ENCODE results near the gene SPAG8. TPM values are rescaled to one million over a fixed set of nuclear protein-coding genes. Genes with fewer than 3 reads are reported as not detected.
A peak's percentile ranks its signal among the peaks of the same experiment; 100 is the strongest.

SPAG8 gene
- polyA plus RNA-seq, 2 of the 4 experiments (the other 2 are of a cell fraction), result 0.31 to 0.45 TPM

DNA sequence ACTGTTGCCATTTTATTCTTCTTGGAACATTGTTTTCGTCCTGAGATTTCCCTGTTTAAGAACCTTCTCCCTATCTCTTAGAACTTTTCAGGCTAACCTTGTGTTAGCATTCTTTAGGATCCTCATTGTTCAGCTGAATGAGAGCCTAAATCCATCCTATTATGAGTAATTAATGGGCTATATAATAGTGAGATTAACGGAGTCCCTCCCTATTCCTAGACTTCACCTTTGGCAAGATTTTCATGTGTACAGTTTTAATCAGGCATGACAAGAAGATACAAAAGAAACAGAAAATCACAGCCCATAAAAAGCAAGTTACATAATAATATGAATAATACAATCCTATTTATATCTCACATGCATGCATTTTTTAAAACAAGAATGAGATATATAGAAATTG is 48.9 kb downstream of the SPAG8 start:
- no peak for TF ChIP-seq CHD2 (IDR thresholded peaks at IDR 0.05; ENCODE audit: low read length, partially characterized antibody)
- no peak for TF ChIP-seq TFCP2L1 (CRISPR knock-in tag; IDR thresholded peaks at IDR 0.05)
- no peak for TF ChIP-seq HOXB5 (CRISPR knock-in tag; IDR thresholded peaks at IDR 0.05)
- TF ChIP-seq, protein P1, sequence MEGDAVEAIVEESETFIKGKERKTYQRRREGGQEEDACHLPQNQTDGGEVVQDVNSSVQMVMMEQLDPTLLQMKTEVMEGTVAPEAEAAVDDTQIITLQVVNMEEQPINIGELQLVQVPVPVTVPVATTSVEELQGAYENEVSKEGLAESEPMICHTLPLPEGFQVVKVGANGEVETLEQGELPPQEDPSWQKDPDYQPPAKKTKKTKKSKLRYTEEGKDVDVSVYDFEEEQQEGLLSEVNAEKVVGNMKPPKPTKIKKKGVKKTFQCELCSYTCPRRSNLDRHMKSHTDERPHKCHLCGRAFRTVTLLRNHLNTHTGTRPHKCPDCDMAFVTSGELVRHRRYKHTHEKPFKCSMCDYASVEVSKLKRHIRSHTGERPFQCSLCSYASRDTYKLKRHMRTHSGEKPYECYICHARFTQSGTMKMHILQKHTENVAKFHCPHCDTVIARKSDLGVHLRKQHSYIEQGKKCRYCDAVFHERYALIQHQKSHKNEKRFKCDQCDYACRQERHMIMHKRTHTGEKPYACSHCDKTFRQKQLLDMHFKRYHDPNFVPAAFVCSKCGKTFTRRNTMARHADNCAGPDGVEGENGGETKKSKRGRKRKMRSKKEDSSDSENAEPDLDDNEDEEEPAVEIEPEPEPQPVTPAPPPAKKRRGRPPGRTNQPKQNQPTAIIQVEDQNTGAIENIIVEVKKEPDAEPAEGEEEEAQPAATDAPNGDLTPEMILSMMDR (IDR thresholded peaks at IDR 0.05), result no peak
- no peak for TF ChIP-seq RARB (CRISPR knock-in tag; IDR thresholded peaks at IDR 0.05)
- TF ChIP-seq MAZ (IDR thresholded peaks at IDR 0.05; ENCODE audit: borderline replicate concordance, low read depth, low read length), result no peak
- no peak for TF ChIP-seq SMC3 (IDR thresholded peaks at IDR 0.05)
- TF ChIP-seq HOXA7 (CRISPR knock-in tag; IDR thresholded peaks at IDR 0.05), result no peak
- no peak for TF ChIP-seq EHMT2 (IDR thresholded peaks at IDR 0.05; ENCODE audit: low read depth)
- no peak for TF ChIP-seq RNF2 (IDR thresholded peaks at IDR 0.05; ENCODE audit: borderline replicate concordance, low read depth)
- TF ChIP-seq, protein P2, sequence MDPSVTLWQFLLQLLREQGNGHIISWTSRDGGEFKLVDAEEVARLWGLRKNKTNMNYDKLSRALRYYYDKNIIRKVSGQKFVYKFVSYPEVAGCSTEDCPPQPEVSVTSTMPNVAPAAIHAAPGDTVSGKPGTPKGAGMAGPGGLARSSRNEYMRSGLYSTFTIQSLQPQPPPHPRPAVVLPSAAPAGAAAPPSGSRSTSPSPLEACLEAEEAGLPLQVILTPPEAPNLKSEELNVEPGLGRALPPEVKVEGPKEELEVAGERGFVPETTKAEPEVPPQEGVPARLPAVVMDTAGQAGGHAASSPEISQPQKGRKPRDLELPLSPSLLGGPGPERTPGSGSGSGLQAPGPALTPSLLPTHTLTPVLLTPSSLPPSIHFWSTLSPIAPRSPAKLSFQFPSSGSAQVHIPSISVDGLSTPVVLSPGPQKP (IDR thresholded peaks at IDR 0.05; ENCODE audit: low read depth, low read length), result no peak
- no peak for TF ChIP-seq NFE2L2 (conservative IDR thresholded peaks at IDR 0.05; ENCODE audit: low read length)
- no peak for TF ChIP-seq CEBPB (IDR thresholded peaks at IDR 0.05)
- TF ChIP-seq, protein P3, sequence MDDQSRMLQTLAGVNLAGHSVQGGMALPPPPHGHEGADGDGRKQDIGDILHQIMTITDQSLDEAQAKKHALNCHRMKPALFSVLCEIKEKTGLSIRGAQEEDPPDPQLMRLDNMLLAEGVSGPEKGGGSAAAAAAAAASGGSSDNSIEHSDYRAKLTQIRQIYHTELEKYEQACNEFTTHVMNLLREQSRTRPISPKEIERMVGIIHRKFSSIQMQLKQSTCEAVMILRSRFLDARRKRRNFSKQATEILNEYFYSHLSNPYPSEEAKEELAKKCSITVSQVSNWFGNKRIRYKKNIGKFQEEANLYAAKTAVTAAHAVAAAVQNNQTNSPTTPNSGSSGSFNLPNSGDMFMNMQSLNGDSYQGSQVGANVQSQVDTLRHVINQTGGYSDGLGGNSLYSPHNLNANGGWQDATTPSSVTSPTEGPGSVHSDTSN (IDR thresholded peaks at IDR 0.05), result no peak
- TF ChIP-seq EHF (CRISPR knock-in tag; IDR thresholded peaks at IDR 0.05), result no peak
- no peak for TF ChIP-seq TP53 (CRISPR knock-in tag; IDR thresholded peaks at IDR 0.05)
- no peak for TF ChIP-seq BHLHE40 (IDR thresholded peaks at IDR 0.05; ENCODE audit: low read depth, low read length)
- TF ChIP-seq, protein P4, sequence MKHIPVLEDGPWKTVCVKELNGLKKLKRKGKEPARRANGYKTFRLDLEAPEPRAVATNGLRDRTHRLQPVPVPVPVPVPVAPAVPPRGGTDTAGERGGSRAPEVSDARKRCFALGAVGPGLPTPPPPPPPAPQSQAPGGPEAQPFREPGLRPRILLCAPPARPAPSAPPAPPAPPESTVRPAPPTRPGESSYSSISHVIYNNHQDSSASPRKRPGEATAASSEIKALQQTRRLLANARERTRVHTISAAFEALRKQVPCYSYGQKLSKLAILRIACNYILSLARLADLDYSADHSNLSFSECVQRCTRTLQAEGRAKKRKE (CRISPR knock-in tag; IDR thresholded peaks at IDR 0.05; ENCODE audit: low read depth), result no peak
- FAIRE-seq (no peak), ATAC-seq (no peak), DNase-seq (ENCODE audit: low read depth in 1 of 2, low spot score in 1 of 2) (no peak)
- Histone ChIP-seq H3K27ac (no peak overlapping the region), H3K4me1 (peaks cover 12% of the 10 kb centered on the region), H3K4me2 (no peak overlapping the region), H3K4me3 (no peak overlapping the region), H3K9me3 (no peaks in the 10 kb centered on the region)
- CTCF ChIA-PET, result interaction anchor here (0.7 to 1.3 kb wide), 4 partner anchors 13 to 127 kb away, joined by 3 to 8 read pairs (median 6); no protein-coding TSS in a partner anchor
- POLR2A ChIA-PET, result interaction anchor here (0.6 to 0.7 kb wide), 2 partner anchors 17 to 427 kb away, joined by 3 to 4 read pairs; no protein-coding TSS in a partner anchor
- WGBS (ENCODE audit: missing lambda C conversion rate), result 92% methylated on average over 2 of the region's 2 CpGs

DNA sequence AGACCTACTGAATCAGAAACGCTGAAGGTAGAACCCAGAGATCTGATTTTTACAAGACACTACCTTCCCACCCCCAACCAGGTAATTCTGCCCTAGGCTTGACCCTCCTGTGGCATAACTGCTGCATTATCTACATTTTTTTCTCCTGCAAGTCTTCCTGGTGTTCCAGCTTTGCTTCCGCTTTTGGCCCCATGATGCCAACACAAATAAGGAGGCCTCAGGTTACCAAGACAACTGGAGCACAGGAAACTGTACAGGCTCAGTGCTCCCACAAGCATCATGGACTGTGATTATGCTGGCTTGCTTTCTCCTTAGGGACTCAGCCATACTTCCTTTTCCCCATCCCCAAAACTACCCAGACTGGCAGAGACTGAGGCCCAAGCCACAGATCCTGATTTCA is 51.4 kb downstream of the SPAG8 start:
- ATAC-seq (no peak), DNase-seq (ENCODE audit: low read depth in 1 of 2, low spot score in 1 of 2) (peak in 1 of 2 experiments; percentile 32), FAIRE-seq (no peak)
- WGBS (ENCODE audit: missing lambda C conversion rate), result 87% methylated on average over 2 of the region's 2 CpGs
- Histone ChIP-seq H3K4me3 (no peak overlapping the region), H3K4me2 (no peak overlapping the region), H3K9me3 (no peaks in the 10 kb centered on the region), H3K4me1 (peaks cover 16% of the 10 kb centered on the region), H3K27ac (no peak overlapping the region)
- TF ChIP-seq KDM1A (IDR thresholded peaks at IDR 0.05; ENCODE audit: low read depth) (no peak), HOXB5 (CRISPR knock-in tag; IDR thresholded peaks at IDR 0.05) (no peak), BHLHE40 (IDR thresholded peaks at IDR 0.05; ENCODE audit: low read depth, low read length) (no peak), FOSB (CRISPR knock-in tag; IDR thresholded peaks at IDR 0.05) (no peak), SREBF2 (IDR thresholded peaks at IDR 0.05) (no peak), MAZ (IDR thresholded peaks at IDR 0.05; ENCODE audit: borderline replicate concordance, low read depth, low read length) (no peak), MAFK (IDR thresholded peaks at IDR 0.05; ENCODE audit: partially characterized antibody) (no peak), RFX5 (IDR thresholded peaks at IDR 0.05) (no peak), ZNF302 (CRISPR knock-in tag; IDR thresholded peaks at IDR 0.05) (no peak)
- TF ChIP-seq, protein P4 (CRISPR knock-in tag; IDR thresholded peaks at IDR 0.05; ENCODE audit: low read depth), result no peak
- TF ChIP-seq, protein P5, sequence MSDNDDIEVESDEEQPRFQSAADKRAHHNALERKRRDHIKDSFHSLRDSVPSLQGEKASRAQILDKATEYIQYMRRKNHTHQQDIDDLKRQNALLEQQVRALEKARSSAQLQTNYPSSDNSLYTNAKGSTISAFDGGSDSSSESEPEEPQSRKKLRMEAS (IDR thresholded peaks at IDR 0.05), result no peak
- TF ChIP-seq, protein P3 (IDR thresholded peaks at IDR 0.05), result no peak
- ChIA-PET CTCF (interaction anchor here (0.8 to 2.0 kb wide), 8 partner anchors 8 to 143 kb away, joined by 3 to 15 read pairs (median 4); no protein-coding TSS in a partner anchor), POLR2A (no interaction called here)
